Urinary bladder (tissue), 4 donors: ENCODE measurements around the gene ZNF358. TPM values are rescaled to one million over a fixed set of nuclear protein-coding genes. Genes with fewer than 3 reads are reported as not detected.
A peak's percentile ranks its signal among the peaks of the same experiment; 100 is the strongest.

ENCODE experiments used
- DNase-seq: peaks from one replicate; pipeline ENCODE4 v3.0.0-alpha.2; 2015; ENCODE audit errors: extremely low spot score
- H3K27ac ChIP-seq: one replicate; pipeline ENCODE4 v1.5.1; 2013; ENCODE audit warnings: low read depth, mild to moderate bottlenecking, moderate library complexity
- H3K36me3 ChIP-seq: one replicate; pipeline ENCODE4 v1.6.1; 2013; ENCODE audit warnings: mild to moderate bottlenecking, moderate library complexity; ENCODE audit not compliant: insufficient read depth
- H3K4me1 ChIP-seq: one replicate; pipeline ENCODE4 v1.6.1; 2013; ENCODE audit warnings: mild to moderate bottlenecking, moderate library complexity; ENCODE audit not compliant: insufficient read depth
- H3K4me3 ChIP-seq: one replicate; pipeline ENCODE4 v1.5.1; 2013; ENCODE audit warnings: low read depth, low read length
- WGBS: extraction: QIAGEN DNeasy Blood & Tissue Kit; methylation state at CpG from one replicate; pipeline ENCODE4 v1.1.7; 2013; 5-methylcytosine and 5-hydroxymethylcytosine counted together
- polyA plus RNA-seq: library from polyadenylated mRNA; stranded (reverse); fragments of 200-250 nt; gene quantifications from one replicate; pipeline ENCODE4 v1.2.3, GENCODE V29; 2013
- total RNA-seq: library from RNA; depleted of rRNA; stranded (reverse); fragments of >200 nt; gene quantifications from one replicate; pipeline ENCODE4 v1.2.3, GENCODE V29; 2014
- donor health status: healthy with polysubstance abuse.
- donor health status: healthy.

Gene ZNF358
- total and polyA plus RNA-seq, 2 donors: 19.0 to 115 TPM

DNA sequence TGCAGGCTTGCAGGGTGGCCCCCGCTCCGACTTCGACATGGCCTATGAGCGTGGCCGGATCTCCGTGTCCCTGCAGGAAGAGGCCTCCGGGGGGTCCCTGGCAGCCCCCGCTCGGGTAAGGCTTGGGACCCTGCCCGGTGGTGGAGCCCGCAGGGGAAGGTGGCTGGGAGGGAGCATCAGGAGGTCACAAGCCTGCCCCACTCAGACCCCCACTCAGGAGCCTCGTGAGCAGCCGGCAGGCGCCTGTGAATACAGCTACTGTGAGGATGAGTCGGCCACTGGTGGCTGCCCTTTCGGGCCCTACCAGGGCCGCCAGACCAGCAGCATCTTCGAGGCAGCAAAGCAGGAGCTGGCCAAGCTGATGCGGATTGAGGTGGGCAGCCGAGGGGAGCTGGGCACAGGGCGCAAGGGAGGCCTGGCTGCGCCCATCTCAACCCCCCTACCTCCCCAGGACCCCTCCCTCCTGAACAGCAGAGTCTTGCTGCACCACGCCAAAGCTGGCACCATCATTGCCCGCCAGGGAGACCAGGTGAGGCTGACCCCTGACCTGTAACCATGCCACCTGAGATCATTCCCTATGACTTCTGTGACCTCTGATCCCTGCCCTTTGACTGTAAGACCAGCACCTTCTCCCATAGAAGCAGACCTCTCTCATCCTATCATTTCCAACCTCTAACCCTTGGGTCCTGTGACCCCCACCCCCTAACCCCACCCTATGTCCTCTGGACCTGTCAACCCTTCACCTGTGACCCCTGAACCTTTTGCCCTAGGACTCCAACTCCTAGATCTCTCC lies 26.8 kb downstream of the ZNF358 start:
- H3K4me1 ChIP-seq: no peaks in the 10 kb centered on the region
- DNase-seq: no peak
- 96% methylated on average over 24 of the region's 24 CpGs for WGBS
- peaks cover 3% of the 10 kb centered on the region for H3K36me3 ChIP-seq
- H3K4me3 ChIP-seq: no peak overlapping the region
- H3K27ac ChIP-seq: no peak overlapping the region

DNA sequence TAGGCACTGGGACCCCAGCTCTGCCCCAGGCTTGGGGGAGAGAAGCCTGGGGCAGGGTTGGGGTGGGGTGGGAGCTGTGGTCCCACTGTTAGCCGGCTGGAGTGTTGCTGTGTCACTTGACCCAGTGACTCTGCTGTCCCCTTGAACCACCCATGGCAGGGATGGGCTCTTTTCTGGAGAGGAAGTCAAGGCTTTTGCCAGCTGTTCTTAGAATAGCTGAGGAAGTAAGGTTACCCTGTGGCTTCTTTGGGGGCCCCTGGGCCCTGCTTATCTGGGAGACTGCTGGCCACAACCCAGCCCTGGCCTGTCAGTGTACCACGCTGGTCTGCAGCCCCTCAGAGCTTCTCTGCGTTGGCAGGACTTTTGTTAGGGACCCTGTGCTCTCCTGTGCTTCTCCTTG lies 28.7 kb downstream of the ZNF358 start:
- peaks cover 3% of the 10 kb centered on the region for H3K36me3 ChIP-seq
- H3K4me3 ChIP-seq: no peak overlapping the region
- DNase-seq: no peak
- 81% methylated on average over 3 of the region's 3 CpGs for WGBS
- H3K27ac ChIP-seq: no peak overlapping the region
- H3K4me1 ChIP-seq: no peaks in the 10 kb centered on the region

DNA sequence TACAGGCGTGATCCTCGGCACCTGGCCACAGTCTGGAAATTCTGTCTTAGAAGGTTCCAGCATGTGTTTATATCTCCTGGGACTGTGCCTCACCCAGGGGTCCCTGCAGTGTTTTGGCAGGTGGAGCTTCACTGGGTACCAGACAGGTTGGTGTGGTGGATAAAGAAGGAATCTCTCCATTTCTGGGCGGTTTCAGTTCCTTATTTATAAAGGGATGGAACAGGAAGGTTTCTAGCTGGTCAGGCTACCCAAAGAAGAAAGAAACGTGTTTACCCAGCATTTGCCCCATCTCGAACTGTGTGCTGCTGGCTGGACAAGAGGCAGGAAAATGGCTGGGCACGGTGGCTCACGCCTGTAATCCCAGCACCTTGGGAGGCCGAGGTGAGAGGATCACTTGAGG lies 29.4 kb downstream of the ZNF358 start:
- 89% methylated on average over 8 of the region's 8 CpGs for WGBS
- Histone ChIP-seq H3K27ac (no peak overlapping the region), H3K4me3 (no peak overlapping the region), H3K4me1 (no peaks in the 10 kb centered on the region), H3K36me3 (peaks cover 5% of the 10 kb centered on the region)
- no peak for DNase-seq

DNA sequence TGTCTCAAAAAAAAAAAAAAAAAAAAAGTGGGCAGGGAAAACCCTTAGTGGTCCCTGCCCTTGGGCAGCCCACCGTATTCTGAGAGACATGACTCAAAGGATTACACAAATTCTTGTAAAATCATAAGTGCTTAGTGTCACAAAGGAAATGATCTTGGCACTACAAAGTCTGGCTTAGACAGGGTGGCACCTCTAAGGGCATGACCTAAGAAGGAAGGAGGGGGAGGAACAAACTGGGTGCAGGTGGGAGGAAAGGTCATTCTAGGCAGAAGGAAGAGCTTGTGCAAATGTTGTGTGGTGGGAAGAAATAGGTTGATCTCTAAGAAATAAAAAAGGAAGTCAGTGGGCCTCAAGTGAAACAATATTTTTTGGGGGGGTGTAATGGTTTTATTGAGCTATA lies 30.0 kb downstream of the ZNF358 start:
- no peak overlapping the region for H3K4me3 ChIP-seq
- no peaks in the 10 kb centered on the region for H3K4me1 ChIP-seq
- no peak overlapping the region for H3K27ac ChIP-seq
- WGBS: 43% methylated on average over 1 of the region's 1 CpG
- no peak for DNase-seq
- H3K36me3 ChIP-seq: peaks cover 5% of the 10 kb centered on the region

DNA sequence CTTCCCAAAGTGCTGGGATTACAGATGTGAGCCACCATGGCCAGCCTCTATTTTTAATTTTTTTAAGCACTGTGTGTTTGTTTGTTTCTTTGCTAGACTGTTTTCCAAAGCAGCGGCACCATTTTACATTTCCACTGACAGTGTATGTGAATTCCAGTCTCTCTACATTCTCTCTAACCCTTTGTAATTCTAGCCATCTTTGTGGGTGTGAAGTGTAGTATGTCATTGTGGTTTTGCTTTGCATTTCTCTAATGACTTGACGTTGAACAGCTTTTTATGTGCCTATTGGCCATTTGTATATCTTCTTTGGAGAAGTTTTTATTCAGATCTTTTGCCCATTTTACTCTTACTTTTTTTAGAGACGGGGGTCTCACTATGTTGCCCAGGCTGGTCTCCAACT lies 31.3 kb downstream of the ZNF358 start:
- DNase-seq: no peak
- Histone ChIP-seq H3K4me3 (no peak overlapping the region), H3K36me3 (peaks cover 3% of the 10 kb centered on the region), H3K4me1 (no peaks in the 10 kb centered on the region), H3K27ac (no peak overlapping the region)
- 79% methylated on average over 3 of the region's 3 CpGs for WGBS

DNA sequence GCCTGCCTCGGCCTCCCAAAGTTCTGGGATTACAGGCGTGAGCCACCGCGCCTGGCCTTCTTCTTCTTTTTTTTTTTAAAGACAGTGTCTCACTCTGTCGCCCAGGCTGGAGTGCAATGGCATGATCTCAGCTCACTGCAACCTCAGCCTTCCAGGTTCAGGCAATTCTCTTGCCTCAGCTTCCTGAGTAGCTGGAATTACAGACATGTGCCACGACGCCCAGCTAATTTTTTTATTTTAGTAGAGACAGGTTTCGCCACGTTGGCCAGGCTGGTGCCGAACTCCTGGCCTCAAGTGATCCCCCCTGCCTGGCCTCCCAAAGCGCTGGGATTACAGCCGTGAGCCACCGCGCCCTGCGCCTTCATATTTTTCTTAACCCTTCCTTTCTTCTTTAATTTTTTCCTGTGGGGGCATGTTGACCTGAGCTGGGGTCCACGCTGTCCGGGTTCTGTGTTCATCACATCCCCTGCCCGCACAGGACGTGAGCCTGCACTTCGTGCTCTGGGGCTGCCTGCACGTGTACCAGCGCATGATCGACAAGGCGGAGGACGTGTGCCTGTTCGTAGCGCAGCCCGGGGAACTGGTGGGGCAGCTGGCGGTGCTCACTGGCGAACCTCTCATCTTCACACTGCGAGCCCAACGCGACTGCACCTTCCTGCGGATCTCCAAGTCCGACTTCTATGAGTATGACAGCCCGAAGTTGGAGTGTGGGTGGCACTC lies 33.7 kb downstream of the ZNF358 start:
- DNase-seq: no peak
- H3K27ac ChIP-seq: no peak overlapping the region
- WGBS: 94% methylated on average over 36 of the region's 36 CpGs
- H3K36me3 ChIP-seq: peaks cover 6% of the 10 kb centered on the region
- no peak overlapping the region for H3K4me3 ChIP-seq
- H3K4me1 ChIP-seq: no peaks in the 10 kb centered on the region

DNA sequence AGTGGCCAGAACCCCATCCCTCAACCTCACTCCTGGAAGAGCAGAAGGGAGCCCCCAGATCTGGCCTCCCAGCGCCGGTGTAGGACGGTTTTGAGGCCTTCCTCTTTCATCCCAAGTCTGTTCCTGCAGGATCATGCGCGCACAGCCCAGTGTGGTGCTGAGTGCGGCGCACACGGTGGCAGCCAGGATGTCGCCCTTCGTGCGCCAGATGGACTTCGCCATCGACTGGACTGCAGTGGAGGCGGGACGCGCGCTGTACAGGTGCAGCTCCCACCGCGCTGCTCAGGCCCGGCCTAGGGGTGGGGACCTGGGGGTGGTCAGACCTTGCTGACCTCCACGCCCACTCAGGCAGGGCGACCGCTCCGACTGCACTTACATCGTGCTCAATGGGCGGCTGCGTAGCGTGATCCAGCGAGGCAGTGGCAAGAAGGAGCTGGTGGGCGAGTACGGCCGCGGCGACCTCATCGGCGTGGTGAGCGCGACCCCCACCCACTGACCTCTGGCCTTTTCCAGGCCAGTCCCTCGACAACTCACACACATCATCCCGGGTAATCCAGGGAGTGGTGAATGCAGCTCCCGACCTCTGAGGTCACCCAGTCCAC lies 34.4 kb downstream of the ZNF358 start:
- H3K27ac ChIP-seq: no peak overlapping the region
- peaks cover 8% of the 10 kb centered on the region for H3K36me3 ChIP-seq
- DNase-seq: no peak
- no peaks in the 10 kb centered on the region for H3K4me1 ChIP-seq
- WGBS: 94% methylated on average over 41 of the region's 41 CpGs
- H3K4me3 ChIP-seq: no peak overlapping the region

DNA sequence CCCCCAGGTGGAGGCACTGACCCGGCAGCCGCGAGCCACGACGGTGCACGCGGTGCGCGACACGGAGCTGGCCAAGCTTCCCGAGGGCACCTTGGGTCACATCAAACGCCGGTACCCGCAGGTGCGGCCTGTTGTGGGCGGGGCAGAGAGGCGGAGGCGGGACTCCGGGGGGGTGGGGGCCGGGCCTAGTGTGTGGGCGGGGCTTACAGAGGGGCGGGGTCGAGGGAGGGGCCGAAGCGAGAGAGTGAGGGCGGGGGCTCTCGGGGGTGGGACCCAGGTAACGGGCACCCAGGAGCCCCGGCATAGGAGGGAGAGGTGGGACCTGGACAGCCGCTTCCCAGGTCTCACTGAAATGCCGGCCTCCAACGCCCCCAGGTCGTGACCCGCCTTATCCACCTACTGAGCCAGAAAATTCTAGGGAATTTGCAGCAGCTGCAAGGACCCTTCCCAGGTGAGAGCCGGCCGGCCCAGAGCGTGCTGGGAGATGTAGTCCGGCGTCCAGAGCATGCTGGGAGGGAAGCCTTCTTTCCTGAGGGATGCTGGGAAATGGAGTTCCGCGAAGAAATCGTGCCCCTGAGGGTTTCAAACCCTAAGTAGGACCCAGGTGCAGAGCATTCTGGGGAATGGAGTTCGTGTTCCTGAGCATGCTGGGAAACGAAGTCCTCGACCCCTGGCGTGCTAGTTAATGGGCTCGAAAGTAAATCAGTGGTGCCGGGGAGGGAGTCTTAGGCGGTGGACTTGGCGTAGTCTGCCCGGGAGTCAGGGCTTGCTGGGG lies 35.3 kb downstream of the ZNF358 start:
- H3K4me1 ChIP-seq: no peaks in the 10 kb centered on the region
- no peak overlapping the region for H3K27ac ChIP-seq
- 25% methylated on average over 51 of the region's 51 CpGs for WGBS
- peak; percentile 78 for DNase-seq
- H3K4me3 ChIP-seq: no peak overlapping the region
- H3K36me3 ChIP-seq: peaks cover 8% of the 10 kb centered on the region

DNA sequence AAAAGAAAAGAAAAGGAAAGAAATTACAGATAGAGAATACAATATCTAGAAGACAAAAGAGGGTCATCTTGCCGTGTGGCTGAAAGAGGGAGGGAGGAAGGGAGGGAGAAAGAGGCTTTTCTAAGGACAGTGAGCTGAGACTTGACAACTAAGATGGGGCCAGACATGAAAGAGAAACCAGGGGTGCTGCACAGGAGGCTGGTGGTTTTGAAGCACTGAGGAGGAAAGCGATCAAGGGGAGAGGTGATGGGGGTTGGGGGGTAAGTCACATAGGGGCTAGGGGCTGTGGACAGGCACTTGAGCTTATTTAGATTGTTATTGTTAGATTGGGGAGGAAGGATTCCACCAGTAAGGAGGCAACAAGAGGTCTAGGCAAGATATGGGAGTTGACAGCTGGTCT lies 36.9 kb downstream of the ZNF358 start:
- H3K36me3 ChIP-seq: peaks cover 13% of the 10 kb centered on the region
- H3K4me1 ChIP-seq: no peaks in the 10 kb centered on the region
- WGBS: 76% methylated on average over 2 of the region's 2 CpGs
- H3K27ac ChIP-seq: no peak overlapping the region
- no peak for DNase-seq
- no peak overlapping the region for H3K4me3 ChIP-seq

DNA sequence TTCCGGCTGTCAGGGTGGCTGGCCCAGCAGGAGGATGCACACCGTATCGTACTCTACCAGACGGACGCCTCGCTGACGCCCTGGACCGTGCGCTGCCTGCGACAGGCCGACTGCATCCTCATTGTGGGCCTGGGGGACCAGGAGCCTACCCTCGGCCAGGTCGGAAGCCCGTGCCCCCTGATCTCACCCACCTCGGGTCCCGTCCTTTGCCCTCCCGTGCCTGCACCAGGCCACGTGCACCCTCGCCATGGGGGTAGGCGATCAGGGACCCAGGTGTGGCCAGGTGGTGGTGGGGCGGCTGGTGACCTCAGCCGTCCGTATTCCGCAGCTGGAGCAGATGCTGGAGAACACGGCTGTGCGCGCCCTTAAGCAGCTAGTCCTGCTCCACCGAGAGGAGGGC lies 38.7 kb downstream of the ZNF358 start:
- Histone ChIP-seq H3K4me3 (no peak overlapping the region), H3K4me1 (no peaks in the 10 kb centered on the region), H3K27ac (no peak overlapping the region), H3K36me3 (peaks cover 18% of the 10 kb centered on the region)
- DNase-seq: no peak
- 90% methylated on average over 28 of the region's 28 CpGs for WGBS

DNA sequence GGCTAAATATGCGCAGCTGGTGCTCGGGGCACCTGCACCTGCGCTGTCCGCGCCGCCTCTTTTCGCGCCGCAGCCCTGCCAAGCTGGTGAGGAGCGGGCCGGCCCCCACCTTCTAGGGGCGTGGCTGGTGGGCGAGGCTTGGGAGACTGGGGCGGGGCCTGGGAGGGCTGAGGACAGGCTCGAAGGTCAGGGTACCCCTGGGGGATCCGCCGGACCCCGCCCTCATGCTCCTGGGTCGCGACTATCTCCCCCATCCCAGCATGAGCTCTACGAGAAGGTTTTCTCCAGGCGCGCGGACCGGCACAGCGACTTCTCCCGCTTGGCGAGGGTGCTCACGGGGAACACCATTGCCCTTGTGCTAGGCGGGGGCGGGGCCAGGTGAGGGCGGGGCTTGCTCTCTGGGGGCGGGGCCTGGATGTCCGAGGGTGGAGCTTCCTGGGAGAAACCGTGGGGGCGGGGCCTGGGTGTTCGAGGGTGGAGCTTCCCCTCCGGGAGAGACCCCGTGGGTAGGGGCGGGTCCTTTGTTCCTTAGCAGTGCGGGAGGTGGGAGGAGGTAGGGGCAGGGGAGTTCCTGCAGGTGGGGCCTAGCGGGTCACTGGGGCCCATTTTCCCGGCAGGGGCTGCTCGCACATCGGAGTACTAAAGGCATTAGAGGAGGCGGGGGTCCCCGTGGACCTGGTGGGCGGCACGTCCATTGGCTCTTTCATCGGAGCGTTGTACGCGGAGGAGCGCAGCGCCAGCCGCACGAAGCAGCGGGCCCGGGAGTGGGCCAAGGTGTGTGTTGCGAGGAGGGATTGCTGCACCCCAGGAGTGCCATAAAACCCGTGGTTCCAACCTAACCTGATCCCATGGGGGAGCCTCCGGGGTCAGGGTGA lies 39.3 kb downstream of the ZNF358 start:
- H3K27ac ChIP-seq: no peak overlapping the region
- DNase-seq: no peak
- peaks cover 15% of the 10 kb centered on the region for H3K36me3 ChIP-seq
- no peak overlapping the region for H3K4me3 ChIP-seq
- 68% methylated on average over 62 of the region's 62 CpGs for WGBS
- no peaks in the 10 kb centered on the region for H3K4me1 ChIP-seq

DNA sequence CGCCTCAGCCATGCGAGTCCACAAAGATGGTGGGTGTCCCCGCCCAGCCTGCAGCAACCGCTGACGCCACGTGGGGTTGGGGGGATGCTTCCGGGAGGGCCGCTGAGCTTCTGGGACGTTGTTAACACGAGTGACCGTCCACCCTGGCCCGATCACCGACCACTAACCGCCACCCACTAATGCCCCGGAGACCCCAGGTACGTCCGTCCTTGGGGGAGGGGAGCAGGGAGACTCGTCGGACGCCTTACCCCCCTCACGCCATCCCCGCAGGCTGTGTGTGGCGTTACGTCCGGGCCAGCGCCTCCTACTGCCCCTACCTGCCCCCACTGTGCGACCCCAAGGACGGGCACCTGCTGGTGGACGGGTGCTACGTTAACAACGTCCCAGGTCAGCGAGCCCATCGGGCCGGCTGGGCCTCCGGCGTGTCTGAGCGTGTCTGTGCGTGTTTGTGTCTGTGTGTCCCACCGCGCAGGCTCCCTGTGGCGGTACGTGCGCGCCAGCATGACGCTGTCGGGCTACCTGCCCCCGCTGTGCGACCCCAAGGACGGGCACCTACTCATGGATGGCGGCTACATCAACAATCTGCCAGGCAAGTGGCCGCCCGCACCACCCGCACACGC lies 40.9 kb downstream of the ZNF358 start:
- Histone ChIP-seq H3K36me3 (peaks cover 17% of the 10 kb centered on the region), H3K27ac (no peak overlapping the region), H3K4me1 (no peaks in the 10 kb centered on the region), H3K4me3 (no peak overlapping the region)
- WGBS: 95% methylated on average over 54 of the region's 54 CpGs
- no peak for DNase-seq
